Measurements from ENCODE around the gene CLIC5.
A peak's percentile ranks its signal among the peaks of the same experiment; 100 is the strongest.

Gene CLIC5

DNA sequence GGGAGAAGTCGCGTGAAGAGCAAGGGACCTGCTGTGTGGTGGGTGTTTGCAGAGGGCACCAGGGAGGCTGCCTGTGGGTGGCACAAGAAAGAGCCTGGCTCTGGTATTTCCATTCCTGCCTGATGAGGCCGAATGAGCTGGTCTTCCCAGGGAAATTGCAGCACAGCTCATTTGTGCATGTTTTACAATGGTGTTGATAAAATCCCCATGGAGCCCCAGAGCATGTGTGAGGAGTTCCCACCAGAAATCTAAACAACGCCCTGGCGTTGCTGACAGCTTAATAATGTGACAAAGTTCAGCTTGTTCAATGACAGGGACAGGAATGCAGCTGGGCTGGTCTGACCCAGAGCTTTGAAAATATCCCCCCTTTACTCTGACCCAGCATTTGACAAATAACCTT is 135.5 kb downstream of the CLIC5 start:
- peak in 1 of 2 experiments; percentile 52 for DNase-seq (ENCODE audit: low read depth in 1 of 2, low spot score in 1 of 2)
- in situ Hi-C loops (cut with HindIII; ENCODE audit: low pct_unique_long_range_greater_than_20kb, low sequenced_read_pairs), result no loop called here
- no peak for TF ChIP-seq JUND (IDR thresholded peaks at IDR 0.05; ENCODE audit: low read depth)

DNA sequence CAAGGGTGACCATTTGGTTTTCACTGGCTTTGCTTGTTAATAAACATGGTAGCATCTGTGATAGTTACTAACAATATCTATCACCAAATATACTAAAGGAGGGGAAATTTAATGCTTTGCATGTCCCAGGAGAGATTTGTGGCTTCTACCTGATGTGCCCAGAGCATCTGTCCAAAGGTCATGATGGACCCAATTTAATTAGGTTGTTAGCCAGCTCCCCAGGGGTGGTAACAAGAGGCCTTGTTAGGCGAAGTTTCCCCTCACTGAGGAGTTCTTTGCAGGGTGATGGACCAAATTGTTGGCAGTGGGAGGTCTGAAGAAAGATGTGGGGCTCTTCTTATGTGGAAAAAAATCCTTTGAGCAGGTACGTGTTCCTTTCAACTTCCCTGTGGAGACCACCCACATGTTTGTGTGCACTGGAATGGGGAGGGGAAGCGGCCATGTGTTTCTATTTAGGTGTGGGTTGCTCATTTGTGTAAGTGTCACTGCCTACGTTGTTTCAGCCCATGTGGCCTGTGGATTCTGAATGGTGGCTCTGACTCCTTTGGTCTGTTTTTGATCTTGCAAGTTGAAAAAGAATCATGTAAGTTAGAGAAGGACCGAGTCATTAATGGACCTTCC is 137.6 kb downstream of the CLIC5 start:
- DNase-seq (ENCODE audit: low read depth in 1 of 2, low spot score in 1 of 2), result no peak
- no peak for TF ChIP-seq JUND (IDR thresholded peaks at IDR 0.05; ENCODE audit: low read depth)
- in situ Hi-C loops (cut with HindIII; ENCODE audit: low pct_unique_long_range_greater_than_20kb, low sequenced_read_pairs), result no loop called here

DNA sequence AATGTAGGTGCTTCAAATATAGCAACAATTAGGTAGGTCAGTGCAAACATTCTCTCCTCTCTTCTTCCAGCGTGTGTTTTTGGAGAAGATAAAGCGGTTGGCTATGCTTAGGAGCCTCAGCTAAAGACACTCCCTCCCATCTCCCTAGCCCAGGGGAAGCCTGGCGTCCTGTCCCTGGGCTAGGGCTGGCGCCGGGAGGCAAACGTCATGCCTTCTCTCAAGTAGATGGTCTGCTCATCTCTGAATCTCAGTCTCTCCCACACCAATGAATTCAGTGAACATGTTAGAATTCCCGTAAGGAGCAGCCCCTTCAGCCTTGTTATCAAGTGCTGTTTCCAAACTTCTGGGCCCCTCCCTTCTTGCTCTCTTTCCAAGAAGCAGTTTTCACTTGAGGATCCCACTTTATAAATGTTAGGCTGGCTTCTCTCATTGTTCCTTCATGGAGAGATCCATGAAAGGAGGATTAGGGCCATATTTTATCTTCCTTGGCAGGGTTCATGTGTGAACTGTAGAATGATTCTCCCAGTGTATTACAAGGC is 142.8 kb downstream of the CLIC5 start:
- DNase-seq (ENCODE audit: low read depth in 1 of 2, low spot score in 1 of 2), result no peak
- in situ Hi-C loops (cut with HindIII; ENCODE audit: low pct_unique_long_range_greater_than_20kb, low sequenced_read_pairs), result no loop called here
- TF ChIP-seq JUND (IDR thresholded peaks at IDR 0.05; ENCODE audit: low read depth), result no peak

DNA sequence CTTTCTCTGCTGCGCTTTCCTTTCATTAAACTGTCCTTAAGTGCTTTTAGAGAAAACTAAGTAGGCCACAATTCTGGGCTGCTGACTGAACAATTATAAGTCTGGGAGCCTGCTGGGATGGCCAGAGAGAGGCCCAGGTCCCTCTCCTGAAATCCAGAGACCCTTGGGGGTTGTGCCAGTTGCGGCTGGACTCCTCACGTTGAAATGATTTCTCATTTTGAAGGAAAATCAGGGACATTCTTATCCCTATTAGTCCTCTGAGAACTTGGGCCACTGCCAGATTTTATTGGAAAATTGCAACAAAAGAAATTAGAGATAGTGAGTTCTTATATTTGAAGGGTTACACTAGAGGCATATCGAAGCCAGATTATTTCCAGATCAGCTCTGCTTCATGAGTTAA is 145.1 kb downstream of the CLIC5 start:
- in situ Hi-C loops (cut with HindIII; ENCODE audit: low pct_unique_long_range_greater_than_20kb, low sequenced_read_pairs), result no loop called here
- DNase-seq (ENCODE audit: low read depth in 1 of 2, low spot score in 1 of 2), result no peak
- TF ChIP-seq JUND (IDR thresholded peaks at IDR 0.05; ENCODE audit: low read depth), result no peak

DNA sequence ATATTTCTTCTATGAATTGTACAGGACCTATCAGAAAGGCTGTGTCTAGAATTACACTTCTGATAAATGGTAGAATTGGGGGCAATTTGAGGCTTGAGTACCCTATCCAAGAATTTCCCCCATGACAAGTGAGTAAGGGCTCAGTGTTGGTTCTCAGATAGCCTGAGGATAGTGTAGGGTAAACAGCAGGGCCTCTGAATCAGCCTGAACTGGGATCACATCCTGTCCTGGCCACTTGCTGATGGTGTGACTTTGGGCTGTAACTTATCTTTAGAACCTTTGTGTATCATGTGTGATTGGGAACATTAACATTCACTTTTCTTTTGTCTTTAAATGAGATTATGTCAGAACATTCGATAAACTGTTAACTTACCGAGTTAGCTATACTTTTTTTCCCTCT is 151.0 kb downstream of the CLIC5 start:
- DNase-seq (ENCODE audit: low read depth in 1 of 2, low spot score in 1 of 2), result no peak
- no peak for TF ChIP-seq JUND (IDR thresholded peaks at IDR 0.05; ENCODE audit: low read depth)
- in situ Hi-C loops (cut with HindIII; ENCODE audit: low pct_unique_long_range_greater_than_20kb, low sequenced_read_pairs), result no loop called here

DNA sequence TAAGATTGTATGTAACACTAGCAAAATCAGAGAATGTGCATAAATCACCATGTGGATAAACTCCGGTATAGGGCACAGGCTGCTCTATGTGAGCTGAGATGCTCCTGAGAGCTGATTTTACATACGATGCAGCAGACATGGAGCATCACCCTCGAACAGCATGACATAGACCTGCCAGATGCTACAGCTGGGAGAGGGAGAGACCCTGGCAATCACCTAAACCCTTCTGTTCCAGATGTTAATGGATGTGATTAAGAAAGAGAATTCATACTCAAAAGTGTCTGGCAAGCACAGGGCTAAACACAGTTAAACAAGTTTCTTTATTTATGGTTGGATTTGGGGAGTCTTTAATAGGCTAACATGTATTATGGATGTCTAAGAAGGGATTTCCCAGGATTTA is 157.0 kb downstream of the CLIC5 start:
- TF ChIP-seq JUND (IDR thresholded peaks at IDR 0.05; ENCODE audit: low read depth), result no peak
- in situ Hi-C loops (cut with HindIII; ENCODE audit: low pct_unique_long_range_greater_than_20kb, low sequenced_read_pairs), result no loop called here
- DNase-seq (ENCODE audit: low read depth in 1 of 2, low spot score in 1 of 2), result no peak

DNA sequence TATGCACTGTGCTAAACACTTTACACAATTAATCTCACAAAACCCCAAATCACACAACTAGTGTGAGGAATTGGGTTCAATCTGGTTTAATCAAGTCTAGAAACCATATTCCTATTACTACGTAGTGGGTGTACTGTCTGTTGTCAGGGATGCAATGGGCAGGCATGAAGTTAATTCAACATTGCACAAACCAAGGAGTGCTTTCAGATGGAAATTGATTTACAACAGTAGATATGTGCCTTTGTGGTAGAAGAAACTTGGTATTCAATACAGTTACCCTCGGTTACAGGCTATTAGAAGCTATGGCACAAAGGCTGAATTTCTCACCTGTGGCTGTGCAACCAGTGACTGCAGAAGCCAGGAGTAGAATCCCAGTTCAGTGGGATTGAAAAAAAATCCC is 157.8 kb downstream of the CLIC5 start:
- in situ Hi-C loops (cut with HindIII; ENCODE audit: low pct_unique_long_range_greater_than_20kb, low sequenced_read_pairs), result no loop called here
- TF ChIP-seq JUND (IDR thresholded peaks at IDR 0.05; ENCODE audit: low read depth), result no peak
- DNase-seq (ENCODE audit: low read depth in 1 of 2, low spot score in 1 of 2), result no peak

DNA sequence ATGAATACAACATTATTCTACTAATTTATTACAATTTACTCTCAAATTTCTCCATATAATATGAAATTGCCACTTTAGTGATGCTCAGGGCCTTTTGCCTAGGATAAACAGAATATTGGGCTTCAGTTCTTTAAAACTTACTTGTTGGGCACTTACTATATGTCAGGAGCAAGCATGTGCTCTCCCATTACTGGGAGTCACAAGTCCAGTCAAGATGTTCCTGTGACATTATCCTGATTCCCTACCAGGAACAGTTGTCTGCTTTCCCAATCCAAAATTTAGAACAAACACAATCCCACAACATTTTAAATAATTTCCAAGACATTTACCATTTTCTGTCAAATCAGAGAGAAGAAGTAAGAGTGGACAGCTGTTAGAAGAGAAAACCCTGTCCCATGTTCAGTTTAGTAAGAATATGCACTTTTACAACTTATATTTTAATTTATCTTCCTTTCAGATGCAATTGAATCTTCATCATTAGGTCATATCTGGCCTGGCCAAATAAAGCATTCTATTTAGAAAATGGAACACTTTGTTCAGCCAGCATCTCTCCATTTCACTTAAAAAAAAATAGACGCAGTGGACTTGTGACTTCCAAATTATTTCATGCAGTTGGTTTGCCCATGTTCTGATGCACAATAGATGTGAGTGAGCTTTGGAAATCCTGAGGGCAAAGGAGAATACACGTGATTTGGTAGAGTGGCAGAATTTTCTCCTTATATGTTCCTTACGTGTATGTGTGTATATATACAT is 159.8 kb downstream of the CLIC5 start:
- TF ChIP-seq JUND (IDR thresholded peaks at IDR 0.05; ENCODE audit: low read depth), result no peak
- no peak for DNase-seq (ENCODE audit: low read depth in 1 of 2, low spot score in 1 of 2)
- in situ Hi-C loops (cut with HindIII; ENCODE audit: low pct_unique_long_range_greater_than_20kb, low sequenced_read_pairs), result no loop called here

DNA sequence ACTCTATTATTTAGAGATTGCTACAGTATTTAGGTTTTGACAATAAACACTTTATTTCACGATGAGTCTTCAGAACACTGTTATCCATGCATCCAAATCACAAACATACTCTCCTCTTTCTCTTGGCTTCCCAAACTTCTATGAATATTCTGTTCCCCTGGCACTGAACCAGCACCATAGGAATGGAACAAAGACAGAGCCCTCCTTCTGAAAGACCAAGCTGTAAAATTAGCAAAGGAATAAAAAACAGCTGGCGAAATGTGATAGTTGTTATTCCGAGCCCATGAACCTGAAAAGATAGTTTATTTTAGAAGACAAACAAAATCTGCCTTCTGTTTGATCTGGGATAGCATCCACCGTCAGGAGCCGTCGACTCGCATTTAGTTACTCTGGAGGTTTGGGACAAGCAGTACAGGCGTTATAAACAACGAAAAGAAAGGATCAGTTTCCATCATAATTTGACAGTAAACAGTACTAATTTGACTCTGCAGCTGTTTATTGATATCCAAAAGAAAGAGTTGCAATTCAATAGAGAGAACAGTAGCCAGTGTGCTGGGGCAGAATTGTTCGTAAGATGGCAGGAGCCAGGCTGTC is 161.4 kb downstream of the CLIC5 start:
- TF ChIP-seq JUND (IDR thresholded peaks at IDR 0.05; ENCODE audit: low read depth), result no peak
- DNase-seq (ENCODE audit: low read depth in 1 of 2, low spot score in 1 of 2), result no peak
- in situ Hi-C loops (cut with HindIII; ENCODE audit: low pct_unique_long_range_greater_than_20kb, low sequenced_read_pairs), result no loop called here

DNA sequence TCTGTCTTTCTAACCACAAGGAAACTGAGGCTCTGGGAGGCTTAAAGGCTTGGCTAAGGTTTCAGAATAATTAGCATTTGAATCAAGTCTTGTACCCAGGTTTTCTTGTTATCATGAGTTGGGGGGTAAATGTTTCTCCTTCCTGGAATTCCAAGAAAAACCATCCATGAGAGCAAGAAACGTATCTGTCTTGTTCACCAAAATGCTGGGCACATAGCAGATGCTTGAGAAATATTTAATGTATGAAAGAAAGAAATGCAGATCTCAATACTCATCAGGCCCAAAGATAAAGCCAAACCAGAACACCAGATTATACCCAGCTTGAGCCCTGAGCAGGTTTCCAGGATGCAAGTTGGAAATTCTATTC is 164.6 kb downstream of the CLIC5 start:
- DNase-seq (ENCODE audit: low read depth in 1 of 2, low spot score in 1 of 2), result no peak
- TF ChIP-seq JUND (IDR thresholded peaks at IDR 0.05; ENCODE audit: low read depth), result no peak
- in situ Hi-C loops (cut with HindIII; ENCODE audit: low pct_unique_long_range_greater_than_20kb, low sequenced_read_pairs), result no loop called here

DNA sequence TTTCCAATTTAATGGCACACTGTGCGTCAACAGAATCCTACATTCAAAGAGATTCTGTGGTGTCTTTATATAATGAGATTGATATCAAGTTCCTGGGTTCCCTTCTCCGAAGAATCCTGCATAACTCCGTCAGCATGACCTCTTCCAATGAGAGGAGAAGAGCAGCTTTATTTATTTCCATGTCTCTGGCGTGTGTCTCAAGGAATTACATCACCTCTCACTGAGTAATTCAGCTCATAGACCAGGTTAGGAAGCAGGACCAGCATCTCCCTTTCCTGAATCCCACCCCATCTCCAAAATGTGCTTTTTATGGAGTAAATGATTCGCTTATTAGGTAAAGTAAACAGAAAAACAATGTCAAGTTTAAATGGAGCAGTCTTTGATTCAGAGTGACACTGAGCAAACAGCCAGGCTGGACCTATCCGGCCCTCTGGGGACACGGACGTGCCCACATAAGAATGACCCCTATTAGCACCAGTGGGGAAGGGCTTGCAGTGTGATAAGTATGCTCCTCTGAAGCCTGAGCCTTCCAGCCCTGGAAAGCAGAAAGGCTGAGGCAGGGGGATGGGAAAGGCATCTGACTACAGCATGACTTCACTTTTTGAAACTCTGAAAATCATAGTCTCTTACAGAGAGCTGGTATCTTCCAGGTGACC is 165.2 kb downstream of the CLIC5 start:
- DNase-seq (ENCODE audit: low read depth in 1 of 2, low spot score in 1 of 2), result no peak
- in situ Hi-C loops (cut with HindIII; ENCODE audit: low pct_unique_long_range_greater_than_20kb, low sequenced_read_pairs), result no loop called here
- TF ChIP-seq JUND (IDR thresholded peaks at IDR 0.05; ENCODE audit: low read depth), result no peak

DNA sequence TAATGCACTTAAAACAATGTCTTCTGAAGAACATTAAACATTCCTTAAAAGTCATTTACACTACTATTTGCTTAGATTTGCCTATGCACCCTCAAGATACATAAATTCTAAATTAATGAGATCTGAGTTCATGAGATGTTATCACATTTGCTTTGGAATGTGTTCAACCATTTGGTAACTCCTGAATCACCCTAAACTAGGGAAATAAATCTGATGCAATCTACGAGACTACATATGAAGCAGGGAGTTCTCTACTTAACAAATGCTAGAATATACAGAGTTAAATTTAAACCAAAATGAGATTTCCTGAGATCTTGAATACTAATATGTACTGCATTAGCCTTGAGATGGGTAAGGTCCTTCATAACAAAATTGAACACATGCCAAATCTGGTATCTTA is 170.1 kb downstream of the CLIC5 start:
- in situ Hi-C loops (cut with HindIII; ENCODE audit: low pct_unique_long_range_greater_than_20kb, low sequenced_read_pairs), result no loop called here
- no peak for DNase-seq (ENCODE audit: low read depth in 1 of 2, low spot score in 1 of 2)
- TF ChIP-seq JUND (IDR thresholded peaks at IDR 0.05; ENCODE audit: low read depth), result no peak

DNA sequence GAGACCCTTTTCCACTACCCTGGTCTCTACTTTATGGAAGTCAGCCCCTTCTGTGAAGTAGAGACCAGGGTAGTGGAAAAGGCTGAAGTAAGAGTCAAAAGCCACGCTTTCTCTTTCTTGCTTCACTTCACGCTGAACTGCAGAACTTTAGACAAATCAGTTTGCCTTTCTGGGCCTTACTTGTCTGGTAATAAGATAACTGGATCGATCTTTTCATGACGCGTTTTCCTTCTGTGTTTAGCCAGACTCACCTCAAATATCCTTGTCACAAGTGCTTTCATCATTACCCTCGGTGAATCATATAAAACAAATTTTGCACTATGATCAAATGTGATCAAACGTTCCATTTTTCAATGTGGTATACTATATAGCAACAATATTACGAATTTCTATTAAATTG is 170.7 kb downstream of the CLIC5 start:
- DNase-seq (ENCODE audit: low read depth in 1 of 2, low spot score in 1 of 2), result no peak
- TF ChIP-seq JUND (IDR thresholded peaks at IDR 0.05; ENCODE audit: low read depth), result no peak
- in situ Hi-C loops (cut with HindIII; ENCODE audit: low pct_unique_long_range_greater_than_20kb, low sequenced_read_pairs), result no loop called here

All from T47D (cell line).